Body of pancreas (tissue), 4 donors: ENCODE measurements around the gene FAS.

ENCODE experiments used
- CTCF ChIP-seq, 7 experiments: fragments of 450-650 bp in 4 of 7; fragments of 200-600 bp in 3 of 7; sonication (generic) in 3 of 7; IDR thresholded peaks; one replicate each; pipeline ENCODE4 v1.5.1; 2016 to 2019; ENCODE audit warnings: antibody characterized with exemption in 7 of 7
- POLR2A ChIP-seq, 3 donors: fragments of 450-650 bp; IDR thresholded peaks; one replicate each; pipeline ENCODE4 v1.6.1; 2016; ENCODE audit warnings: antibody characterized with exemption in 3 of 3, mild to moderate bottlenecking in 2 of 3

- TF ChIP-seq CTCF (IDR thresholded peaks at IDR 0.05) (no peak), POLR2A (IDR thresholded peaks at IDR 0.05) (no peak)
Measured at GRCh38 chr10:89047397-89047796, 56.8 kb downstream of the FAS start.
